HCT116 (cell line): ENCODE results near the gene ARHGAP42. TPM values are rescaled to one million over a fixed set of nuclear protein-coding genes. Genes with fewer than 3 reads are reported as not detected.

Experiments
- ATAC-seq: fragments of 200-7000 bp; cut with Tn5 transposase; 2 replicates; pipeline ENCODE4 v1.9.1; 2020; ENCODE audit warnings: mild to moderate bottlenecking, moderate library complexity
- Bru-seq: library from RNA; stranded (reverse); fragments of 400-500 nt; gene quantifications from one replicate; lab custom pipeline; 2021; lab: Mats Ljungman, UMichigan
- BruChase-seq, 2 experiments: library from RNA; stranded (reverse); fragments of 400-500 nt; gene quantifications; one replicate each; lab custom pipeline; 2021; lab: Mats Ljungman, UMichigan
- BruUV-seq: library from RNA; stranded (reverse); fragments of 400-500 nt; replicated peaks from 2 replicates; lab custom pipeline; 2021; lab: Mats Ljungman, UMichigan
- CTCF ChIA-PET: fragments of 300-600 bp; sonication (Branson Sonifier 250); formaldehyde crosslinking; loops from one replicate; lab custom pipeline; 2021; ENCODE audit warnings: antibody characterized with exemption; lab: Charles Lee
- POLR2A ChIA-PET: fragments of 300-600, 350-600 bp; sonication (Branson Sonifier 250); formaldehyde crosslinking; loops from one replicate; lab custom pipeline; 2021; ENCODE audit warnings: antibody characterized with exemption; lab: Charles Lee
- RAD21 ChIA-PET, 2 experiments: fragments of 300-600 bp; sonication (Branson Sonifier 250); formaldehyde crosslinking; loops; one replicate each; lab custom pipeline; 2023; ENCODE audit warnings: low total read pairs in 2 of 2; ENCODE audit not compliant: uncharacterized antibody in 2 of 2, unreplicated experiment in 2 of 2, low non-redundant PET in 1 of 2; lab: Charles Lee
- DNase-seq: peaks from one replicate; pipeline ENCODE4 v3.0.0-alpha.2; 2010; ENCODE audit warnings: low read depth, low spot score
- H2AFZ ChIP-seq: fragments of 200-600 bp; shearing (Covaris generic), sonication (generic); 2 replicates; pipeline ENCODE4 v1.6.1; 2017; ENCODE audit warnings: low read depth, mixed run types, mixed read lengths, antibody characterized with exemption, low read length; ENCODE audit not compliant: poor library complexity, severe bottlenecking
- H3K27ac ChIP-seq: 2 replicates; pipeline ENCODE4 v1.5.1; 2012; ENCODE audit warnings: low read depth, low read length
- H3K27me3 ChIP-seq: fragments of 200-600 bp; sonication (generic); 2 replicates; pipeline ENCODE4 v1.6.1; 2016; ENCODE audit warnings: mixed run types, low read length, mixed read lengths; ENCODE audit not compliant: insufficient read depth
- H3K36me3 ChIP-seq, 2 experiments: fragments of 200-500 bp in 1 of 2; fragments of 200-600 bp in 1 of 2; sonication (Bioruptor generic) in 1 of 2; sonication (generic) in 1 of 2; 2 replicates each; pipeline versions ENCODE4 v1.5.1 to v1.6.1; 2014 to 2016; ENCODE audit warnings: low read length in 2 of 2, inconsistent platforms in 1 of 2, mixed read lengths in 1 of 2, mixed run types in 1 of 2; ENCODE audit not compliant: insufficient read depth in 2 of 2, control insufficient read depth in 1 of 2
- H3K4me1 ChIP-seq, 2 experiments: fragments of 200-600 bp in 1 of 2; sonication (generic) in 1 of 2; 2 replicates each; pipeline versions ENCODE4 v1.5.1 to v1.6.1; 2012 to 2017; ENCODE audit warnings: low read length in 2 of 2, inconsistent platforms in 1 of 2, mild to moderate bottlenecking in 1 of 2, mixed read lengths in 1 of 2, mixed run types in 1 of 2, moderate library complexity in 1 of 2; ENCODE audit not compliant: insufficient read depth in 2 of 2, control insufficient read depth in 1 of 2
- H3K4me2 ChIP-seq: fragments of 200-600 bp; sonication (generic); 2 replicates; pipeline ENCODE4 v1.6.1; 2017; ENCODE audit warnings: mixed run types, low read length, mixed read lengths
- H3K4me3 ChIP-seq, 2 experiments: fragments of 200-600 bp in 1 of 2; sonication (generic) in 1 of 2; replicated peaks in 1 of 2; 2 replicates each; pipeline ENCODE4 v1.5.1; 2011 to 2016; ENCODE audit warnings: low read length in 2 of 2, control low read depth in 1 of 2, low read depth in 1 of 2, mild to moderate bottlenecking in 1 of 2, mixed read lengths in 1 of 2, mixed run types in 1 of 2
- H3K79me2 ChIP-seq: fragments of 200-600 bp; sonication (generic); 2 replicates; pipeline ENCODE4 v1.6.1; 2017; ENCODE audit warnings: mild to moderate bottlenecking, mixed run types, low read length, moderate library complexity, mixed read lengths; ENCODE audit not compliant: insufficient read depth
- H3K9ac ChIP-seq: fragments of 200-600 bp; sonication (generic); 2 replicates; pipeline ENCODE4 v1.6.1; 2016; ENCODE audit warnings: low read length, mixed read lengths
- H3K9me2 ChIP-seq: fragments of 200-600 bp; sonication (generic), shearing (Covaris generic); 2 replicates; pipeline ENCODE4 v1.6.1; 2017; ENCODE audit warnings: mixed run types, mild to moderate bottlenecking, moderate library complexity; ENCODE audit not compliant: insufficient read depth
- H3K9me3 ChIP-seq, 2 experiments: fragments of 200-500 bp in 1 of 2; fragments of 200-600 bp in 1 of 2; sonication (Bioruptor generic) in 1 of 2; sonication (generic) in 1 of 2; 2 replicates each; pipeline ENCODE4 v1.6.1; 2014 to 2017; ENCODE audit warnings: low read length in 2 of 2, mixed read lengths in 2 of 2, inconsistent platforms in 1 of 2, low read depth in 1 of 2, mild to moderate bottlenecking in 1 of 2, mixed run types in 1 of 2, moderate library complexity in 1 of 2; ENCODE audit not compliant: control insufficient read depth in 1 of 2, insufficient read depth in 1 of 2
- H4K20me1 ChIP-seq: fragments of 200-600 bp; sonication (generic), shearing (Covaris generic); 2 replicates; pipeline ENCODE4 v1.6.1; 2017; ENCODE audit warnings: mixed run types, mild to moderate bottlenecking, moderate library complexity; ENCODE audit not compliant: insufficient read depth
- EGR1 ChIP-seq: IDR thresholded peaks from 2 replicates; pipeline ENCODE4 v1.6.1; 2012; ENCODE audit warnings: low read depth
- ELF1 ChIP-seq: IDR thresholded peaks from 2 replicates; pipeline ENCODE4 v1.6.1; 2012; ENCODE audit warnings: low read depth, borderline replicate concordance
- EZH2 ChIP-seq: fragments of 200-600 bp; sonication (generic); IDR thresholded peaks from 2 replicates; pipeline ENCODE4 v1.6.1; 2017; ENCODE audit warnings: antibody characterized with exemption, mixed run types
- FOSL1 ChIP-seq: IDR thresholded peaks from 2 replicates; pipeline ENCODE4 v1.6.1; 2012; ENCODE audit warnings: low read depth
- POLR2A ChIP-seq: IDR thresholded peaks from 2 replicates; pipeline ENCODE4 v1.7.0; 2011; ENCODE audit warnings: borderline replicate concordance; ENCODE audit not compliant: insufficient read depth, insufficient read length; ENCODE audit errors: extremely low read depth
- POLR2AphosphoS5 ChIP-seq: IDR thresholded peaks from 2 replicates; pipeline ENCODE4 v1.6.1; 2011; ENCODE audit warnings: mild to moderate bottlenecking, low read depth, low read length, moderate library complexity
- SIN3A ChIP-seq: IDR thresholded peaks from 2 replicates; pipeline ENCODE4 v1.6.1; 2012; ENCODE audit warnings: low read depth
- TCF7L2 ChIP-seq: IDR thresholded peaks from 2 replicates; pipeline ENCODE4 v1.7.0; 2011; ENCODE audit warnings: borderline replicate concordance, inconsistent platforms; ENCODE audit not compliant: insufficient read depth, insufficient read length; ENCODE audit errors: extremely low read depth
- ZFX ChIP-seq: fragments of 450-650 bp; IDR thresholded peaks from 2 replicates; pipeline ENCODE4 v1.6.1; 2017
- intact Hi-C: fragments of 100-400 bp; cut with micrococcal nuclease; formaldehyde crosslinking; loops from 2 replicates; pipeline ENCODE4 v1.10.0; 2022
- long read RNA-seq: library from polyadenylated mRNA; unstranded; transcript quantifications from one replicate; pipeline ENCODE4 v2.0.0, GENCODE V29; 2021; ENCODE audit not compliant: unreplicated experiment
- polyA plus RNA-seq: library from polyadenylated mRNA; unstranded; fragments of >200 nt; gene quantifications from 2 replicates; pipeline ENCODE4 v1.2.1, GENCODE V29; 2012; ENCODE audit warnings: missing spikeins
- total RNA-seq: library from RNA; stranded (reverse); gene quantifications from one replicate; pipeline ENCODE4 v1.2.1, GENCODE V29; 2021; ENCODE audit not compliant: unreplicated experiment
- TF ChIP-seq, protein P1 (sequence below): IDR thresholded peaks from 2 replicates; pipeline ENCODE4 v1.6.1; 2012
- TF ChIP-seq, protein P2 (sequence below): IDR thresholded peaks from 2 replicates; pipeline ENCODE4 v1.6.1; 2012

ARHGAP42 gene, protein sequence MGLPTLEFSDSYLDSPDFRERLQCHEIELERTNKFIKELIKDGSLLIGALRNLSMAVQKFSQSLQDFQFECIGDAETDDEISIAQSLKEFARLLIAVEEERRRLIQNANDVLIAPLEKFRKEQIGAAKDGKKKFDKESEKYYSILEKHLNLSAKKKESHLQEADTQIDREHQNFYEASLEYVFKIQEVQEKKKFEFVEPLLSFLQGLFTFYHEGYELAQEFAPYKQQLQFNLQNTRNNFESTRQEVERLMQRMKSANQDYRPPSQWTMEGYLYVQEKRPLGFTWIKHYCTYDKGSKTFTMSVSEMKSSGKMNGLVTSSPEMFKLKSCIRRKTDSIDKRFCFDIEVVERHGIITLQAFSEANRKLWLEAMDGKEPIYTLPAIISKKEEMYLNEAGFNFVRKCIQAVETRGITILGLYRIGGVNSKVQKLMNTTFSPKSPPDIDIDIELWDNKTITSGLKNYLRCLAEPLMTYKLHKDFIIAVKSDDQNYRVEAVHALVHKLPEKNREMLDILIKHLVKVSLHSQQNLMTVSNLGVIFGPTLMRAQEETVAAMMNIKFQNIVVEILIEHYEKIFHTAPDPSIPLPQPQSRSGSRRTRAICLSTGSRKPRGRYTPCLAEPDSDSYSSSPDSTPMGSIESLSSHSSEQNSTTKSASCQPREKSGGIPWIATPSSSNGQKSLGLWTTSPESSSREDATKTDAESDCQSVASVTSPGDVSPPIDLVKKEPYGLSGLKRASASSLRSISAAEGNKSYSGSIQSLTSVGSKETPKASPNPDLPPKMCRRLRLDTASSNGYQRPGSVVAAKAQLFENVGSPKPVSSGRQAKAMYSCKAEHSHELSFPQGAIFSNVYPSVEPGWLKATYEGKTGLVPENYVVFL
- total RNA-seq (12.3 TPM), Bru-seq, nascent RNA (percentile 79 among the genes with signal in this experiment), BruChase-seq, experiment 1, labeled RNA remaining after a 6-hour chase (percentile 55 among the genes with signal in this experiment), BruChase-seq, experiment 2, labeled RNA remaining after a 2-hour chase (percentile 55 among the genes with signal in this experiment)
- 3.8 and 5.3 TPM in 2 replicates for polyA plus RNA-seq
- long read RNA-seq, full-length matches to known transcripts: 4 of 13 reads
- long read RNA-seq, partial matches to known transcripts: 7 of 13 reads
- long read RNA-seq, other reads (novel, unspliced or antisense): 2 of 13 reads

DNA sequence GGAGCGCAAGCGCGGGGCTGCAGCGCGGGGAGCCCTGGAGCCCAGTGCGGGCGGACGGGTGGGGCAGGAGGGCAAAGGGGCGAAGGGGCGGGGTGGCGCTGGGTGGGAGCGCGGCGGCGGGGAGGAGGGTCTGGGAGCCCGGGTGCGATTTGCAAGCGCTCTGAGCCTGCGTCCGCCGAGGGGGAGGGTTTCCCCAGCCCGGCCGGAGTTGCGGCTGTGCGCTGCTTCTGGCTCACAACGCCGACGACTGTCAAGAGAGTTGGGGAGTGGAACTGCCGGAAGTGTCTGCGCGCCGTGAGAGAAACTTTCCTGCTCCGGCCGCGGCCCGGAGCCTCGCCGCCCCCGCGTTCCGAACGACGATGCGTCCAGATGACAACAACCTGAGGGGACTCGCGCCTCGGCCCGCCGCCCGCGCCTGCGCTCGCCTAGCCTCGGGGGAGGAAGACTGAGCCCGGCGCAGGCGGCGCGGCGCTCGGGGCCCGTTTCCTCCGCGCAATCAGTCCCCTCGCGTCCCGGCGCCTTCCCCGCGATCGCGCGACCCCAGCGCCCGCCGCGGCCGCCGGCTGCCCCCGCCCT, at the start of gene ARHGAP42:
ARHGAP42 (plus strand) TSS at position 235 of the 576 bp plus-strand sequence. CDS start 391 bp downstream, outside the sequence.
- no peaks in the 10 kb centered on the region for H3K9me2 ChIP-seq
- no peaks in the 10 kb centered on the region for H3K27me3 ChIP-seq
- intact Hi-C loops: loop anchor here (5.0 kb wide), 1 partner anchor 55 kb away; no protein-coding TSS in a partner anchor
- peak within 1 kb of the TSS; percentile 74 to 78 for H3K4me3 ChIP-seq
- H3K36me3 ChIP-seq: no peaks in the 10 kb centered on the region
- peaks cover 41% of the 10 kb centered on the region for H3K79me2 ChIP-seq
- no TSS peak for BruUV-seq
- TF ChIP-seq POLR2A (peak; percentile 27), FOSL1 (no peak), ZFX (peak; percentile 62), EGR1 (peak; percentile 86), SIN3A (no peak), EZH2 (no peak), ELF1 (no peak; the same call in 1 of the 2 replicates), POLR2AphosphoS5 (no peak; the same call in none of the 2 replicates), TCF7L2 (no peak)
- TF ChIP-seq, protein P1, sequence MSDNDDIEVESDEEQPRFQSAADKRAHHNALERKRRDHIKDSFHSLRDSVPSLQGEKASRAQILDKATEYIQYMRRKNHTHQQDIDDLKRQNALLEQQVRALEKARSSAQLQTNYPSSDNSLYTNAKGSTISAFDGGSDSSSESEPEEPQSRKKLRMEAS: peak; percentile 47
- TF ChIP-seq, protein P2, sequence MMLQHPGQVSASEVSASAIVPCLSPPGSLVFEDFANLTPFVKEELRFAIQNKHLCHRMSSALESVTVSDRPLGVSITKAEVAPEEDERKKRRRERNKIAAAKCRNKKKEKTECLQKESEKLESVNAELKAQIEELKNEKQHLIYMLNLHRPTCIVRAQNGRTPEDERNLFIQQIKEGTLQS: no peak
- H3K27ac ChIP-seq: peak within 1 kb of the TSS; percentile 77
- DNase-seq: no peak
- no peaks in the 10 kb centered on the region for H3K9me3 ChIP-seq
- peak within 1 kb of the TSS; percentile 60 for H2AFZ ChIP-seq
- peak; percentile 73 for ATAC-seq
- CTCF ChIA-PET: interaction anchor here (0.6 to 1.2 kb wide), 8 partner anchors 8 to 168 kb away, joined by 3 to 5 read pairs (median 3); no protein-coding TSS in a partner anchor
- H4K20me1 ChIP-seq: no peaks in the 10 kb centered on the region
- RAD21 ChIA-PET: interaction anchor here in 1 of 2 experiments (0.6 to 1.0 kb wide), 2 partner anchors 141 to 1424 kb away, joined by 3 read pairs; no protein-coding TSS in a partner anchor
- H3K4me1 ChIP-seq: peaks cover 10 to 59% of the 10 kb centered on the region in 2 experiments; a peak in 3 of 4 replicates
- POLR2A ChIA-PET: interaction anchor here (1.0 kb wide), 1 partner anchor 89 kb away, joined by 3 read pairs; no protein-coding TSS in a partner anchor
- peak within 1 kb of the TSS; percentile 69 for H3K4me2 ChIP-seq
- H3K9ac ChIP-seq: peak within 1 kb of the TSS; percentile 80
